Caco-2 (cell line): ENCODE measurements around the gene ACLY. TPM values are rescaled to one million over a fixed set of nuclear protein-coding genes. Genes with fewer than 3 reads are reported as not detected.

Source experiments
- BruUV-seq: library from RNA; stranded (reverse); fragments of 400-500 nt; replicated peaks from 2 replicates; lab custom pipeline; 2021; lab: Mats Ljungman, UMichigan
- CTCF ChIA-PET: fragments of 300-600 bp; sonication (Branson Sonifier 250); formaldehyde crosslinking; loops from one replicate; lab custom pipeline; 2022; ENCODE audit warnings: antibody characterized with exemption; lab: Charles Lee
- POLR2A ChIA-PET: fragments of 300-600 bp; sonication (Branson Sonifier 250); formaldehyde crosslinking; loops from one replicate; lab custom pipeline; 2022; ENCODE audit warnings: antibody characterized with exemption; lab: Charles Lee
- DNase-seq, 2 experiments: peaks; one replicate each; pipeline versions ENCODE4 v3.0.0 to v3.0.0-alpha.2; 2020 to 2022
- H3K27me3 ChIP-seq: replicated peaks from 2 replicates; pipeline ENCODE4 v1.6.0; 2011; ENCODE audit warnings: low read length; ENCODE audit not compliant: control insufficient read depth, insufficient read depth
- H3K36me3 ChIP-seq: 2 replicates; pipeline ENCODE4 v1.5.1; 2011; ENCODE audit warnings: low read length; ENCODE audit not compliant: control insufficient read depth, insufficient read depth
- H3K4me1 ChIP-seq: fragments of 250-450 bp; sonication (Bioruptor Pico); 2 replicates; pipeline ENCODE4 v1.5.1; 2020; ENCODE audit warnings: mild to moderate bottlenecking
- H3K4me3 ChIP-seq: 2 replicates; pipeline ENCODE4 v1.5.1; 2011; ENCODE audit warnings: low read depth, mild to moderate bottlenecking, control low read depth, low read length
- H3K9me3 ChIP-seq: fragments of 250-450 bp; sonication (Bioruptor Pico); 2 replicates; pipeline ENCODE4 v1.5.1; 2020; ENCODE audit warnings: mild to moderate bottlenecking, moderate library complexity
- H3K27ac Mint-ChIP-seq: one replicate; pipeline ENCODE4 v1.8.0; 2022; ENCODE audit warnings: mixed read lengths; ENCODE audit not compliant: unreplicated experiment
- H3K27me3 Mint-ChIP-seq: one replicate; pipeline ENCODE4 v1.8.0; 2022; ENCODE audit warnings: mixed read lengths; ENCODE audit not compliant: insufficient read depth, unreplicated experiment
- H3K36me3 Mint-ChIP-seq: one replicate; pipeline ENCODE4 v1.8.0; 2022; ENCODE audit warnings: mild to moderate bottlenecking, mixed read lengths; ENCODE audit not compliant: insufficient read depth, unreplicated experiment
- H3K4me1 Mint-ChIP-seq: one replicate; pipeline ENCODE4 v1.8.0; 2022; ENCODE audit warnings: low read depth, mixed read lengths; ENCODE audit not compliant: unreplicated experiment
- H3K4me3 Mint-ChIP-seq: one replicate; pipeline ENCODE4 v1.8.0; 2022; ENCODE audit warnings: mild to moderate bottlenecking, moderate library complexity, mixed read lengths; ENCODE audit not compliant: unreplicated experiment
- H3K9me3 Mint-ChIP-seq: one replicate; pipeline ENCODE4 v1.8.0; 2022; ENCODE audit warnings: mixed read lengths; ENCODE audit not compliant: unreplicated experiment
- intact Hi-C: fragments of 100-400 bp; cut with micrococcal nuclease; formaldehyde crosslinking; loops from one replicate; pipeline ENCODE4 v1.10.0; 2022; ENCODE audit not compliant: unreplicated experiment
- total RNA-seq: library from RNA; stranded (reverse); gene quantifications from 2 replicates; pipeline ENCODE4 v1.2.3, GENCODE V29; 2022
- TF ChIP-seq, protein P1 (sequence below), 2 experiments: fragments of 200-600 bp in 1 of 2; IDR thresholded peaks; 1 replicate in 1 of 2; 2 replicates in 1 of 2; pipeline versions ENCODE4 v1.5.1 to v1.8.0; 2011 to 2022; ENCODE audit warnings: antibody characterized with exemption in 1 of 2, control low read depth in 1 of 2, inconsistent platforms in 1 of 2, low read depth in 1 of 2, low read length in 1 of 2, mild to moderate bottlenecking in 1 of 2, moderate library complexity in 1 of 2; ENCODE audit not compliant: insufficient read depth in 1 of 2, severe bottlenecking in 1 of 2, unreplicated experiment in 1 of 2

ACLY gene
- total RNA-seq, 1 experiment from 2014 or later, result 246 TPM

GRCh38 chr17:41941168-41941567, 22.4 kb upstream of the ACLY start:
- ChIA-PET POLR2A (no interaction called here), CTCF (interaction anchor here (1.2 kb wide), 1 partner anchor 11 kb away, joined by 5 read pairs; the partner anchor contains the start of gene ODAD4)
- BruUV-seq, result no TSS peak
- Mint-ChIP-seq H3K36me3 (no peaks in the 10 kb centered on the region), H3K27me3 (no peaks in the 10 kb centered on the region), H3K27ac (no peak overlapping the region), H3K4me3 (no peak overlapping the region), H3K9me3 (no peaks in the 10 kb centered on the region), H3K4me1 (no peaks in the 10 kb centered on the region)
- no peaks in the 10 kb centered on the region for H3K9me3 ChIP-seq
- intact Hi-C loops, result no loop called here
- peaks cover 9% of the 10 kb centered on the region for H3K4me1 ChIP-seq
- DNase-seq, result no peak
- TF ChIP-seq, protein P1, sequence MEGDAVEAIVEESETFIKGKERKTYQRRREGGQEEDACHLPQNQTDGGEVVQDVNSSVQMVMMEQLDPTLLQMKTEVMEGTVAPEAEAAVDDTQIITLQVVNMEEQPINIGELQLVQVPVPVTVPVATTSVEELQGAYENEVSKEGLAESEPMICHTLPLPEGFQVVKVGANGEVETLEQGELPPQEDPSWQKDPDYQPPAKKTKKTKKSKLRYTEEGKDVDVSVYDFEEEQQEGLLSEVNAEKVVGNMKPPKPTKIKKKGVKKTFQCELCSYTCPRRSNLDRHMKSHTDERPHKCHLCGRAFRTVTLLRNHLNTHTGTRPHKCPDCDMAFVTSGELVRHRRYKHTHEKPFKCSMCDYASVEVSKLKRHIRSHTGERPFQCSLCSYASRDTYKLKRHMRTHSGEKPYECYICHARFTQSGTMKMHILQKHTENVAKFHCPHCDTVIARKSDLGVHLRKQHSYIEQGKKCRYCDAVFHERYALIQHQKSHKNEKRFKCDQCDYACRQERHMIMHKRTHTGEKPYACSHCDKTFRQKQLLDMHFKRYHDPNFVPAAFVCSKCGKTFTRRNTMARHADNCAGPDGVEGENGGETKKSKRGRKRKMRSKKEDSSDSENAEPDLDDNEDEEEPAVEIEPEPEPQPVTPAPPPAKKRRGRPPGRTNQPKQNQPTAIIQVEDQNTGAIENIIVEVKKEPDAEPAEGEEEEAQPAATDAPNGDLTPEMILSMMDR (IDR thresholded peaks at IDR 0.05; ENCODE audit: insufficient read depth in 1 of 2, low read depth in 1 of 2, low read length in 1 of 2, severe bottlenecking in 1 of 2, unreplicated experiment in 1 of 2), result no peak
- H3K36me3 ChIP-seq, result no peaks in the 10 kb centered on the region; the same call in 1 of the 2 replicates
- H3K27me3 ChIP-seq, result no peaks in the 10 kb centered on the region
- H3K4me3 ChIP-seq, result no peak overlapping the region

DNA sequence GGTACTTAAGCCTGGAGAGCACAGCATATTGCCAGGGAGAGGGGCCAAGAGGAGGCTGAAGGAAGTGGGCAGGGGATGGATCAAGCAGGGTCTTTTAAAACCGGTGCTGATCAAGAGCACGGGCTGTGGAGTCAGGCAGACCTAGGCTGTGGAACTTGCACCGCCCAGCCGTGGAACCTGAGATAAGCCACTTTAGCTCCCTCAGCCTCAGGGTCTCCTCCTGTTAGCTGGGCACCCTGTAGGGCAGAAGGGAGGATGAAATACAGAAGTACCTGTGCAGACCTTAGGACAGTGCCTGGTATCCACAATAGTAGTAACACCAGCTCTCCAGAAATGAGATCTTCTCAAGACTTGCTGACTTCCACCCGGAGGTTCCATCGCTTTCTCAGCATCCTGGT, 20.9 kb upstream of the ACLY start:
- Histone ChIP-seq H3K27me3 (no peaks in the 10 kb centered on the region), H3K9me3 (no peaks in the 10 kb centered on the region), H3K36me3 (no peaks in the 10 kb centered on the region; the same call in 1 of the 2 replicates), H3K4me3 (no peak overlapping the region), H3K4me1 (peaks cover 9% of the 10 kb centered on the region)
- no peak for DNase-seq
- intact Hi-C loops, result no loop called here
- H3K4me3 Mint-ChIP-seq, result no peak overlapping the region
- H3K4me1 Mint-ChIP-seq, result no peaks in the 10 kb centered on the region
- no peak overlapping the region for H3K27ac Mint-ChIP-seq
- no peaks in the 10 kb centered on the region for H3K9me3 Mint-ChIP-seq
- H3K36me3 Mint-ChIP-seq, result no peaks in the 10 kb centered on the region
- BruUV-seq, result no TSS peak
- TF ChIP-seq, protein P1 (IDR thresholded peaks at IDR 0.05; ENCODE audit: insufficient read depth in 1 of 2, low read depth in 1 of 2, low read length in 1 of 2, severe bottlenecking in 1 of 2, unreplicated experiment in 1 of 2), result no peak
- CTCF ChIA-PET, result interaction anchor here (1.3 kb wide), 1 partner anchor 9 kb away, joined by 4 read pairs; the partner anchor contains the start of gene ODAD4
- H3K27me3 Mint-ChIP-seq, result no peaks in the 10 kb centered on the region
- POLR2A ChIA-PET, result no interaction called here

DNA sequence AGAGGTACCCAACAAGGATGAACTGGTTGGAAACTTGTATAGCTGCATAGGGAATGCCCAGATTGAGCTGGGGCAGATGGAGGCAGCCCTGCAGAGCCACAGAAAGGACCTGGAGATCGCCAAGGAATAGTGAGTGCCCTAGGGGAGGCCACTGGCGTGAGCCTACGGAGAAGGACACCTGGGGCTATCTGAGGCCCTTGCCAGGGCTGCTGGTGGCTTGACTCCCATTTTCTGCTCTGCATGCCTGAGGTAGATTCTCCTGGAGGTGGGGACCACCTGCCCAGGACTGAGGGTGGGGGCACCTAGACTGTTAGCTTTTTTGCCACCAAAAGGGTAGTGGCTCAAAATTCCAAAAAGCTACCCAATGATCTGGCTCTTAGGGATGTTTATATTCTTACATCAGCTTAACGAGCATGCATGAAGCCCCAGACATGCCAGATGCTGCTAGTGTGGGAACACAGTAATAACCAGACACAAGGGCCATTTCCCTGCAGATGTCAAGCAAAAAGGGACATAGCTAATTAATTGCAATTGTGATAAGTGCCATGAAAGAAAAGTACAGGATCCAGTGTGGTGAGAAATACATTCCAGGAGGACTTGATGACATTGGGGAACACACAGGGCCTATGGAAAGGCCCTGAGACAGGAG, 20.4 kb upstream of the ACLY start:
- TF ChIP-seq, protein P1 (IDR thresholded peaks at IDR 0.05; ENCODE audit: insufficient read depth in 1 of 2, low read depth in 1 of 2, low read length in 1 of 2, severe bottlenecking in 1 of 2, unreplicated experiment in 1 of 2), result no peak
- no peak for DNase-seq
- no peaks in the 10 kb centered on the region for H3K27me3 Mint-ChIP-seq
- no peaks in the 10 kb centered on the region for H3K27me3 ChIP-seq
- H3K4me1 Mint-ChIP-seq, result no peaks in the 10 kb centered on the region
- no TSS peak for BruUV-seq
- no peaks in the 10 kb centered on the region for H3K36me3 Mint-ChIP-seq
- H3K9me3 Mint-ChIP-seq, result no peaks in the 10 kb centered on the region
- H3K9me3 ChIP-seq, result no peaks in the 10 kb centered on the region
- CTCF ChIA-PET, result interaction anchor here (1.3 kb wide), 1 partner anchor 9 kb away, joined by 4 read pairs; the partner anchor contains the start of gene ODAD4
- H3K4me3 ChIP-seq, result no peak overlapping the region
- no peak overlapping the region for H3K27ac Mint-ChIP-seq
- POLR2A ChIA-PET, result no interaction called here
- intact Hi-C loops, result no loop called here
- H3K4me1 ChIP-seq, result peaks cover 9% of the 10 kb centered on the region
- H3K36me3 ChIP-seq, result no peaks in the 10 kb centered on the region; the same call in 1 of the 2 replicates
- no peak overlapping the region for H3K4me3 Mint-ChIP-seq
